ENCODE data around the gene GNAT1. TPM values are rescaled to one million over a fixed set of nuclear protein-coding genes. Genes with fewer than 3 reads are reported as not detected.
A peak's percentile ranks its signal among the peaks of the same experiment; 100 is the strongest.

Gene GNAT1
- polyA plus RNA-seq, 2 of the 4 experiments (the other 2 are of a cell fraction) = not detected

- WGBS (ENCODE audit: missing lambda C conversion rate) = 67% methylated on average over 3 of the region's 5 CpGs
- Histone ChIP-seq H3K4me3 (no peak overlapping the region), H3K9me3 (no peaks in the 10 kb centered on the region), H3K27ac (peak overlapping the region; percentile 88 to 94), H3K4me1 (peaks cover 94% of the 10 kb centered on the region), H3K4me2 (peak overlapping the region; percentile 71)
- no peak for TF ChIP-seq CHD4 (IDR thresholded peaks at IDR 0.05; ENCODE audit: borderline replicate concordance)
- TF ChIP-seq GATA3 (IDR thresholded peaks at IDR 0.05; ENCODE audit: borderline replicate concordance) = no peak
- TF ChIP-seq RAD21 (conservative IDR thresholded peaks at IDR 0.05 in 1 of 2, IDR thresholded peaks at IDR 0.05 in 1 of 2) = no peak
- no peak for TF ChIP-seq EP300 (IDR thresholded peaks at IDR 0.05)
- no peak for TF ChIP-seq MAFK (IDR thresholded peaks at IDR 0.05; ENCODE audit: partially characterized antibody)
- no peak for TF ChIP-seq ATOH8 (CRISPR knock-in tag; IDR thresholded peaks at IDR 0.05; ENCODE audit: low read depth)
- TF ChIP-seq ZNF302 (CRISPR knock-in tag; IDR thresholded peaks at IDR 0.05) = no peak
- TF ChIP-seq CEBPB (IDR thresholded peaks at IDR 0.05) = no peak
- TF ChIP-seq KDM1A (IDR thresholded peaks at IDR 0.05; ENCODE audit: low read depth) = no peak
- TF ChIP-seq POLR2A (IDR thresholded peaks at IDR 0.05; ENCODE audit: low read length) = no peak
- TF ChIP-seq MYC (IDR thresholded peaks at IDR 0.05; ENCODE audit: borderline replicate concordance, low read length) = no peak
- no peak for TF ChIP-seq PBX3 (IDR thresholded peaks at IDR 0.05)
- no peak for TF ChIP-seq MAZ (IDR thresholded peaks at IDR 0.05; ENCODE audit: borderline replicate concordance, low read depth, low read length)
- TF ChIP-seq ELK1 (IDR thresholded peaks at IDR 0.05; ENCODE audit: low read depth, low read length) = no peak
- TF ChIP-seq PHF8 (IDR thresholded peaks at IDR 0.05; ENCODE audit: borderline replicate concordance, low read depth) = no peak
- no peak for TF ChIP-seq ZFP36 (IDR thresholded peaks at IDR 0.05; ENCODE audit: borderline replicate concordance, partially characterized antibody)
- TF ChIP-seq ZC3H11A (IDR thresholded peaks at IDR 0.05) = no peak
- no peak for TF ChIP-seq HES2 (IDR thresholded peaks at IDR 0.05)
- TF ChIP-seq ZSCAN20 (CRISPR knock-in tag; IDR thresholded peaks at IDR 0.05) = no peak
- TF ChIP-seq HMGXB4 (CRISPR knock-in tag; IDR thresholded peaks at IDR 0.05; ENCODE audit: borderline replicate concordance) = no peak
- no peak for ATAC-seq
- ChIA-PET CTCF (interaction anchor here (1.2 to 2.9 kb wide), 6 partner anchors 9 to 42 kb away, joined by 3 to 9 read pairs (median 4); no protein-coding TSS in a partner anchor), POLR2A (no interaction called here)
- no peak for DNase-seq (ENCODE audit: low read depth in 1 of 2, low spot score in 1 of 2)
- FAIRE-seq = no peak
These were observed 29.2 kb upstream of the GNAT1 start for GRCh38 chr3:50162034-50162883.
